ENCODE data around the gene MYH2. TPM values are rescaled to one million over a fixed set of nuclear protein-coding genes. Genes with fewer than 3 reads are reported as not detected.

The MYH2 gene
- not detected for polyA plus RNA-seq

- H3K36me3 Mint-ChIP-seq = no peaks in the 10 kb centered on the region
- no peaks in the 10 kb centered on the region for H3K9me3 Mint-ChIP-seq
- peaks cover 0 to 13% (median 10%) of the 10 kb centered on the region in 3 donors for H3K27me3 Mint-ChIP-seq (ENCODE audit: low read depth in 3 of 3)
These were observed at the start of gene MYH2 for GRCh38 chr17:10549096-10549842. Gene MYH2, minus strand, starts transcription at chr17:10549658. Its CDS starts 1,738 bp downstream, at chr17:10547920.

GRCh38 chr17:10598621-10599020 lies 49.2 kb upstream of the MYH2 start:
- H3K4me3 Mint-ChIP-seq = no peak overlapping the region
- peaks cover 4 to 9% (median 5%) of the 10 kb centered on the region in 3 donors for H3K27me3 Mint-ChIP-seq (ENCODE audit: low read depth in 3 of 3)
- DNase-seq = no peak
- H3K4me1 Mint-ChIP-seq = no peaks in the 10 kb centered on the region
- H3K27ac Mint-ChIP-seq = no peak overlapping the region
- H3K36me3 Mint-ChIP-seq = no peaks in the 10 kb centered on the region
- H3K9me3 Mint-ChIP-seq = peaks cover 0 to 4% (median 0%) of the 10 kb centered on the region in 6 donors

More at GRCh38 chr17:10549096-10549842, at the start of gene MYH2:
- Mint-ChIP-seq H3K27ac (no peak within 1 kb of the TSS), H3K4me3 (no peak within 1 kb of the TSS), H3K4me1 (no peaks in the 10 kb centered on the region)
- no peak for DNase-seq

GRCh38 chr17:10589553-10590145 lies 40.2 kb upstream of the MYH2 start:
- H3K27me3 Mint-ChIP-seq (ENCODE audit: low read depth in 3 of 3) = peaks cover 2 to 12% (median 9%) of the 10 kb centered on the region in 3 donors
- no peak overlapping the region for H3K27ac Mint-ChIP-seq
- H3K9me3 Mint-ChIP-seq = no peaks in the 10 kb centered on the region
- no peak for DNase-seq
- no peaks in the 10 kb centered on the region for H3K4me1 Mint-ChIP-seq
- no peaks in the 10 kb centered on the region for H3K36me3 Mint-ChIP-seq
- no peak overlapping the region for H3K4me3 Mint-ChIP-seq

GRCh38 chr17:10585529-10585928 lies 36.1 kb upstream of the MYH2 start:
- Mint-ChIP-seq H3K27me3 (ENCODE audit: low read depth in 3 of 3) (peaks cover 3 to 11% (median 9%) of the 10 kb centered on the region in 3 donors), H3K4me3 (no peak overlapping the region)

GRCh38 chr17:10583834-10584233 lies 34.4 kb upstream of the MYH2 start:
- Mint-ChIP-seq H3K27ac (no peak overlapping the region), H3K36me3 (no peaks in the 10 kb centered on the region), H3K4me1 (no peaks in the 10 kb centered on the region), H3K4me3 (no peak overlapping the region), H3K9me3 (no peaks in the 10 kb centered on the region), H3K27me3 (ENCODE audit: low read depth in 3 of 3) (peaks cover 3 to 12% (median 9%) of the 10 kb centered on the region in 3 donors)
- DNase-seq = no peak

More at GRCh38 chr17:10585529-10585928, 36.1 kb upstream of the MYH2 start:
- Mint-ChIP-seq H3K4me1 (no peaks in the 10 kb centered on the region), H3K27ac (no peak overlapping the region), H3K9me3 (no peaks in the 10 kb centered on the region), H3K36me3 (no peaks in the 10 kb centered on the region)
- no peak for DNase-seq

- no peak for DNase-seq
- Mint-ChIP-seq H3K9me3 (no peaks in the 10 kb centered on the region), H3K36me3 (no peaks in the 10 kb centered on the region), H3K27me3 (ENCODE audit: low read depth in 3 of 3) (peaks cover 3 to 6% (median 3%) of the 10 kb centered on the region in 3 donors), H3K4me3 (no peak overlapping the region), H3K27ac (no peak overlapping the region), H3K4me1 (no peaks in the 10 kb centered on the region)
These were observed 29.8 kb upstream of the MYH2 start for GRCh38 chr17:10579270-10579669.

GRCh38 chr17:10574324-10574723 lies 24.9 kb upstream of the MYH2 start:
- Mint-ChIP-seq H3K36me3 (no peaks in the 10 kb centered on the region), H3K4me1 (no peaks in the 10 kb centered on the region), H3K9me3 (no peaks in the 10 kb centered on the region), H3K4me3 (no peak overlapping the region), H3K27ac (no peak overlapping the region), H3K27me3 (ENCODE audit: low read depth in 3 of 3) (peaks cover 0 to 5% (median 2%) of the 10 kb centered on the region in 3 donors)
- DNase-seq = no peak

- DNase-seq = no peak
- no peaks in the 10 kb centered on the region for H3K36me3 Mint-ChIP-seq
- H3K27me3 Mint-ChIP-seq (ENCODE audit: low read depth in 3 of 3) = peaks cover 4 to 27% (median 5%) of the 10 kb centered on the region in 3 donors
- no peak overlapping the region for H3K4me3 Mint-ChIP-seq
- no peak overlapping the region for H3K27ac Mint-ChIP-seq
- H3K9me3 Mint-ChIP-seq = no peaks in the 10 kb centered on the region
- H3K4me1 Mint-ChIP-seq = no peaks in the 10 kb centered on the region
These were observed 14.7 kb upstream of the MYH2 start for GRCh38 chr17:10563991-10564660.

- Mint-ChIP-seq H3K4me1 (no peaks in the 10 kb centered on the region), H3K27me3 (ENCODE audit: low read depth in 3 of 3) (peaks cover 4 to 10% (median 5%) of the 10 kb centered on the region in 3 donors), H3K36me3 (no peaks in the 10 kb centered on the region), H3K27ac (no peak overlapping the region), H3K9me3 (no peaks in the 10 kb centered on the region), H3K4me3 (no peak overlapping the region)
- DNase-seq = no peak
These were observed 8.6 kb upstream of the MYH2 start for GRCh38 chr17:10558049-10558448.

GRCh38 chr17:10557422-10557821 lies 8.0 kb upstream of the MYH2 start:
- no peak overlapping the region for H3K4me3 Mint-ChIP-seq
- peak overlapping the region in 1 of 6 donors; percentile 2 for H3K27ac Mint-ChIP-seq
- H3K36me3 Mint-ChIP-seq = no peaks in the 10 kb centered on the region
- DNase-seq = no peak
- no peaks in the 10 kb centered on the region for H3K4me1 Mint-ChIP-seq
- H3K27me3 Mint-ChIP-seq (ENCODE audit: low read depth in 3 of 3) = peaks cover 4 to 14% (median 5%) of the 10 kb centered on the region in 3 donors
- H3K9me3 Mint-ChIP-seq = no peaks in the 10 kb centered on the region

GRCh38 chr17:10556301-10557005 lies 7.0 kb upstream of the MYH2 start:
- H3K27ac Mint-ChIP-seq = no peak overlapping the region
- DNase-seq = no peak
- H3K4me3 Mint-ChIP-seq = no peak overlapping the region
- H3K27me3 Mint-ChIP-seq (ENCODE audit: low read depth in 3 of 3) = peaks cover 4 to 14% (median 5%) of the 10 kb centered on the region in 3 donors
- no peaks in the 10 kb centered on the region for H3K36me3 Mint-ChIP-seq
- no peaks in the 10 kb centered on the region for H3K4me1 Mint-ChIP-seq
- no peaks in the 10 kb centered on the region for H3K9me3 Mint-ChIP-seq

- Mint-ChIP-seq H3K4me3 (no peak overlapping the region), H3K9me3 (no peaks in the 10 kb centered on the region), H3K36me3 (no peaks in the 10 kb centered on the region), H3K27ac (no peak overlapping the region), H3K4me1 (no peaks in the 10 kb centered on the region), H3K27me3 (ENCODE audit: low read depth in 3 of 3) (peaks cover 0 to 10% (median 10%) of the 10 kb centered on the region in 3 donors)
- DNase-seq = no peak
These were observed 556 bp upstream of the MYH2 start for GRCh38 chr17:10550014-10550413.

- no peak overlapping the region for H3K4me3 Mint-ChIP-seq
- H3K27me3 Mint-ChIP-seq (ENCODE audit: low read depth in 3 of 3) = peaks cover 0 to 10% (median 8%) of the 10 kb centered on the region in 3 donors
- DNase-seq = no peak
- peaks cover 0 to 4% (median 0%) of the 10 kb centered on the region in 6 donors for H3K9me3 Mint-ChIP-seq
- no peaks in the 10 kb centered on the region for H3K4me1 Mint-ChIP-seq
- H3K27ac Mint-ChIP-seq = no peak overlapping the region
- no peaks in the 10 kb centered on the region for H3K36me3 Mint-ChIP-seq
These were observed 2.1 kb downstream of the MYH2 start for GRCh38 chr17:10547351-10547750.
